Gastrocnemius medialis (tissue), 4 donors: ENCODE data around the gene GPR158.

Experiments used
- POLR2A ChIP-seq, 2 donors: fragments of 450-650 bp; IDR thresholded peaks; one replicate each; pipeline ENCODE4 v1.6.1; 2017; ENCODE audit warnings: antibody characterized with exemption in 2 of 2, mild to moderate bottlenecking in 2 of 2, moderate library complexity in 2 of 2
- TF ChIP-seq, protein P1 (sequence below), 5 experiments: fragments of 450-650 bp in 3 of 5; fragments of 200-600 bp in 2 of 5; sonication (generic) in 2 of 5; IDR thresholded peaks in 4 of 5; conservative IDR thresholded peaks in 1 of 5; 1 replicate in 4 of 5; 2 replicates in 1 of 5; pipeline ENCODE4 v1.5.1; 2016 to 2019; ENCODE audit warnings: antibody characterized with exemption in 5 of 5, mild to moderate bottlenecking in 3 of 5, moderate library complexity in 3 of 5

DNA sequence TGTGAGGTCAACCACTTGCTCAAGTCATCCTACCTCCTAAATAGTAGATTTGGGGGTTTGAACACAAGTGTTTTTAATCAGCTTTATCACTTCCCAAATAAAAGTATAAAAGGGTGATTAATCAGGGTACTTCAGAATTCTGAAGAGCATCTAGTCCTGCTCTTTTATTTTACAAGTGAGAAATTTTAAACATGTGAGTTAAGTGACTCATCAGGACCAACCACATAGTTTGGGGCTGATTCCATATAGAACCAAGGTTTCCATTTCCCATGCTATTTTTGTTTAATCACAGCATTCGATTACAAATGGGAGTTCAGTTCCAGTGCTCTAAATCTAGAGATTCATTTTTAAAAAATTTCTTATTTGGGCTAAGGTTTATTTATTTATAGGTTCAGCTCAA lies 113.4 kb downstream of the GPR158 start:
- TF ChIP-seq, protein P1, sequence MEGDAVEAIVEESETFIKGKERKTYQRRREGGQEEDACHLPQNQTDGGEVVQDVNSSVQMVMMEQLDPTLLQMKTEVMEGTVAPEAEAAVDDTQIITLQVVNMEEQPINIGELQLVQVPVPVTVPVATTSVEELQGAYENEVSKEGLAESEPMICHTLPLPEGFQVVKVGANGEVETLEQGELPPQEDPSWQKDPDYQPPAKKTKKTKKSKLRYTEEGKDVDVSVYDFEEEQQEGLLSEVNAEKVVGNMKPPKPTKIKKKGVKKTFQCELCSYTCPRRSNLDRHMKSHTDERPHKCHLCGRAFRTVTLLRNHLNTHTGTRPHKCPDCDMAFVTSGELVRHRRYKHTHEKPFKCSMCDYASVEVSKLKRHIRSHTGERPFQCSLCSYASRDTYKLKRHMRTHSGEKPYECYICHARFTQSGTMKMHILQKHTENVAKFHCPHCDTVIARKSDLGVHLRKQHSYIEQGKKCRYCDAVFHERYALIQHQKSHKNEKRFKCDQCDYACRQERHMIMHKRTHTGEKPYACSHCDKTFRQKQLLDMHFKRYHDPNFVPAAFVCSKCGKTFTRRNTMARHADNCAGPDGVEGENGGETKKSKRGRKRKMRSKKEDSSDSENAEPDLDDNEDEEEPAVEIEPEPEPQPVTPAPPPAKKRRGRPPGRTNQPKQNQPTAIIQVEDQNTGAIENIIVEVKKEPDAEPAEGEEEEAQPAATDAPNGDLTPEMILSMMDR (IDR thresholded peaks at IDR 0.05 in 4 of 5, conservative IDR thresholded peaks at IDR 0.05 in 1 of 5) = no peak
- TF ChIP-seq POLR2A (IDR thresholded peaks at IDR 0.05) = no peak
